GM21619 (cell line): ENCODE results near the gene GNG12.

Experiments used
- ATAC-seq: cut with Tn5 transposase; IDR thresholded peaks from one replicate; pipeline ENCODE4 v1.9.1; 2021; ENCODE audit not compliant: unreplicated experiment

The GNG12 gene

GRCh38 chr1:67759066-67759465 is 74.2 kb downstream of the GNG12 start:
- ATAC-seq, result no peak

- no peak for ATAC-seq
Measured at GRCh38 chr1:67755619-67756018, 77.6 kb downstream of the GNG12 start.

- no peak for ATAC-seq
Measured at GRCh38 chr1:67755160-67755559, 78.1 kb downstream of the GNG12 start.

- ATAC-seq, result no peak
Measured at GRCh38 chr1:67754526-67754920, 78.7 kb downstream of the GNG12 start.

GRCh38 chr1:67753776-67754525 is 79.3 kb downstream of the GNG12 start:
- no peak for ATAC-seq

- ATAC-seq, result no peak
Measured at GRCh38 chr1:67752306-67752705, 81.0 kb downstream of the GNG12 start.

- ATAC-seq, result no peak
Measured at GRCh38 chr1:67750691-67751054, 82.6 kb downstream of the GNG12 start.

GRCh38 chr1:67749844-67750690 is 83.2 kb downstream of the GNG12 start:
- no peak for ATAC-seq

- no peak for ATAC-seq
Measured at GRCh38 chr1:67749263-67749843, 83.9 kb downstream of the GNG12 start.

- peak; percentile 88 for ATAC-seq
Measured at GRCh38 chr1:67748630-67749029, 84.6 kb downstream of the GNG12 start.

- no peak for ATAC-seq
Measured at GRCh38 chr1:67747671-67748546, 85.4 kb downstream of the GNG12 start.

GRCh38 chr1:67745875-67746698 is 87.2 kb downstream of the GNG12 start:
- no peak for ATAC-seq

GRCh38 chr1:67743072-67743725 is 90.1 kb downstream of the GNG12 start:
- ATAC-seq, result no peak

- ATAC-seq, result no peak
Measured at GRCh38 chr1:67741736-67742135, 91.5 kb downstream of the GNG12 start.

- ATAC-seq, result no peak
Measured at GRCh38 chr1:67741121-67741520, 92.1 kb downstream of the GNG12 start.

GRCh38 chr1:67740543-67740942 is 92.7 kb downstream of the GNG12 start:
- no peak for ATAC-seq

GRCh38 chr1:67739361-67739760 is 93.9 kb downstream of the GNG12 start:
- ATAC-seq, result no peak

- ATAC-seq, result no peak
Measured at GRCh38 chr1:67738401-67738800, 94.9 kb downstream of the GNG12 start.

GRCh38 chr1:67737875-67738274 is 95.4 kb downstream of the GNG12 start:
- no peak for ATAC-seq

GRCh38 chr1:67736750-67737149 is 96.5 kb downstream of the GNG12 start:
- no peak for ATAC-seq
